Measurements from ENCODE around the gene PPP6R2. TPM values are rescaled to one million over a fixed set of nuclear protein-coding genes. Genes with fewer than 3 reads are reported as not detected.

PPP6R2 gene
- total and polyA plus RNA-seq, 2 donors (not counting 3 experiments of a cell fraction or from before 2014, with no cell fraction given), result 38.6 to 54.6 TPM

GRCh38 chr22:50293441-50294318 lies 49.4 kb upstream of the PPP6R2 start:
- peak overlapping the region; percentile 92 for H3K27ac ChIP-seq (ENCODE audit: insufficient read depth, low read depth, low read length)
- no peaks in the 10 kb centered on the region for H3K27me3 ChIP-seq (ENCODE audit: control insufficient read depth in 2 of 2, insufficient read depth in 2 of 2, low read length in 2 of 2)
- peaks cover 81% of the 10 kb centered on the region for H3K79me2 ChIP-seq (ENCODE audit: control insufficient read depth, insufficient read depth, low read length)
- BruUV-seq (replicated peaks), result no TSS peak
- intact Hi-C loops (cut with micrococcal nuclease) (loop anchor here (1.0 to 5.0 kb wide), 3 partner anchors 13 to 49 kb away; partner anchors contain the start of gene PPP6R2), dilution Hi-C loops (cut with MboI; ENCODE audit: extremely low pct_ligation_motif_present, low sequenced_read_pairs) (no loop called here)
- H3K4me1 ChIP-seq (ENCODE audit: control insufficient read depth, extremely low read depth, insufficient read depth, low read length), result peaks cover 20% of the 10 kb centered on the region
- DNase-seq (ENCODE audit: low read depth, low spot score) (peak; percentile 83), FAIRE-seq (peak; percentile 90)
- TF ChIP-seq POLR2AphosphoS5 (IDR thresholded peaks at IDR 0.05; ENCODE audit: insufficient read depth, low read depth, low read length), result peak; percentile 14
- no peak for TF ChIP-seq JUN (IDR thresholded peaks at IDR 0.05; ENCODE audit: borderline replicate concordance, insufficient read depth, insufficient read length, low read depth)
- TF ChIP-seq MYC (IDR thresholded peaks at IDR 0.05; ENCODE audit: low read depth, low read length), result no peak
- TF ChIP-seq POLR2A (IDR thresholded peaks at IDR 0.05; ENCODE audit: low read depth, low read length), result peak; percentile 9
- no peak for TF ChIP-seq MAX (IDR thresholded peaks at IDR 0.05; ENCODE audit: insufficient read depth, insufficient read length)
- no peak for TF ChIP-seq FOS (IDR thresholded peaks at IDR 0.05; ENCODE audit: borderline replicate concordance, insufficient read depth, low read length)
- TF ChIP-seq EZH2 (IDR thresholded peaks at IDR 0.05; ENCODE audit: borderline replicate concordance, low read depth, low read length, severe bottlenecking), result no peak
- TF ChIP-seq GATA2 (IDR thresholded peaks at IDR 0.05; ENCODE audit: insufficient read depth, insufficient read length, low read depth, low read length), result no peak
- TF ChIP-seq CTCF (IDR thresholded peaks at IDR 0.05; ENCODE audit: extremely low read depth in 1 of 2, insufficient read depth in 1 of 2, low read depth in 1 of 2, low read length in 2 of 2), result peak in 1 of 2 donors; percentile 1
- peak overlapping the region in 2 of 3 experiments; percentile 6 to 22 for H3K4me3 ChIP-seq (replicated peaks in 1 of 3; ENCODE audit: insufficient read depth in 1 of 3, low read depth in 1 of 3, low read length in 3 of 3)
- H3K9ac ChIP-seq (replicated peaks; ENCODE audit: extremely low read depth, insufficient read depth, low read length), result peak overlapping the region; percentile 67
- H3K9me1 ChIP-seq (replicated peaks; ENCODE audit: control insufficient read depth, extremely low read depth, insufficient read depth, low read length), result no peaks in the 10 kb centered on the region
- peak overlapping the region; percentile 40 for H3K4me2 ChIP-seq (ENCODE audit: insufficient read depth, low read length)
- POLR2A ChIA-PET, result interaction anchor here (0.9 to 2.0 kb wide), 2 partner anchors 11 to 13 kb away, joined by 4 to 9 read pairs; no protein-coding TSS in a partner anchor
- no peak overlapping the region for H2AFZ ChIP-seq (ENCODE audit: low read depth, low read length)
- CTCF ChIA-PET, result interaction anchor here (0.9 to 5.8 kb wide), 12 partner anchors 10 to 232 kb away, joined by 3 to 29 read pairs (median 8); partner anchors contain the start of gene DENND6B
- no peaks in the 10 kb centered on the region for H4K20me1 ChIP-seq (replicated peaks; ENCODE audit: control insufficient read depth, extremely low read depth, insufficient read depth, low read length)
- peaks cover 10 to 30% of the 10 kb centered on the region in 2 experiments for H3K36me3 ChIP-seq (ENCODE audit: control insufficient read depth in 2 of 2, extremely low read depth in 1 of 2, insufficient read depth in 2 of 2, low read length in 2 of 2)
- H3K9me3 ChIP-seq (replicated peaks; ENCODE audit: control insufficient read depth, insufficient read depth, low read length), result no peaks in the 10 kb centered on the region
